ENCODE measurements around the gene GAK. TPM values are rescaled to one million over a fixed set of nuclear protein-coding genes. Genes with fewer than 3 reads are reported as not detected.

The GAK gene
- total and polyA plus RNA-seq, 9 donors: 26.4 to 44.0 (median 33.2) TPM

- H3K36me3 ChIP-seq (ENCODE audit: control insufficient read depth, insufficient read depth, low read length): peaks cover 68% of the 10 kb centered on the region
- DNase-seq: no peak
- no peak overlapping the region for H3K27ac ChIP-seq (ENCODE audit: low read length)
- WGBS (ENCODE audit: insufficient coverage): 91% methylated on average over 29 of the region's 31 CpGs
- H3K4me3 ChIP-seq (ENCODE audit: low read length): no peak overlapping the region
- H3K9me3 ChIP-seq (replicated peaks; ENCODE audit: control insufficient read depth, low read depth, low read length): no peaks in the 10 kb centered on the region
- H3K27me3 ChIP-seq (ENCODE audit: control insufficient read depth, insufficient read depth, low read length): no peaks in the 10 kb centered on the region
- H3K4me1 ChIP-seq (ENCODE audit: control insufficient read depth, insufficient read depth, low read length): peaks cover 23% of the 10 kb centered on the region
Observed at GRCh38 chr4:858831-859451, 73.2 kb downstream of the GAK start.

GRCh38 chr4:858041-858481 is 74.1 kb downstream of the GAK start:
- no peak for DNase-seq
- peaks cover 65% of the 10 kb centered on the region for H3K36me3 ChIP-seq (ENCODE audit: control insufficient read depth, insufficient read depth, low read length)
- no peaks in the 10 kb centered on the region for H3K9me3 ChIP-seq (replicated peaks; ENCODE audit: control insufficient read depth, low read depth, low read length)
- H3K4me1 ChIP-seq (ENCODE audit: control insufficient read depth, insufficient read depth, low read length): peaks cover 25% of the 10 kb centered on the region
- 84% methylated on average over 14 of the region's 17 CpGs for WGBS (ENCODE audit: insufficient coverage)
- no peaks in the 10 kb centered on the region for H3K27me3 ChIP-seq (ENCODE audit: control insufficient read depth, insufficient read depth, low read length)
- no peak overlapping the region for H3K4me3 ChIP-seq (ENCODE audit: low read length)
- H3K27ac ChIP-seq (ENCODE audit: low read length): no peak overlapping the region

- DNase-seq: no peak
- Histone ChIP-seq H3K9me3 (replicated peaks; ENCODE audit: control insufficient read depth, low read depth, low read length) (no peaks in the 10 kb centered on the region), H3K27me3 (ENCODE audit: control insufficient read depth, insufficient read depth, low read length) (no peaks in the 10 kb centered on the region), H3K27ac (ENCODE audit: low read length) (no peak overlapping the region), H3K4me1 (ENCODE audit: control insufficient read depth, insufficient read depth, low read length) (peaks cover 31% of the 10 kb centered on the region), H3K36me3 (ENCODE audit: control insufficient read depth, insufficient read depth, low read length) (peaks cover 66% of the 10 kb centered on the region), H3K4me3 (ENCODE audit: low read length) (no peak overlapping the region)
- WGBS (ENCODE audit: insufficient coverage): 82% methylated on average over 11 of the region's 11 CpGs
Observed at GRCh38 chr4:857461-857860, 74.7 kb downstream of the GAK start.

- H3K4me3 ChIP-seq (ENCODE audit: low read length): no peak overlapping the region
- 72% methylated on average over 3 of the region's 3 CpGs for WGBS (ENCODE audit: insufficient coverage)
- H3K36me3 ChIP-seq (ENCODE audit: control insufficient read depth, insufficient read depth, low read length): peaks cover 67% of the 10 kb centered on the region
- no peak overlapping the region for H3K27ac ChIP-seq (ENCODE audit: low read length)
- DNase-seq: no peak
- no peaks in the 10 kb centered on the region for H3K9me3 ChIP-seq (replicated peaks; ENCODE audit: control insufficient read depth, low read depth, low read length)
- H3K4me1 ChIP-seq (ENCODE audit: control insufficient read depth, insufficient read depth, low read length): peaks cover 31% of the 10 kb centered on the region
- no peaks in the 10 kb centered on the region for H3K27me3 ChIP-seq (ENCODE audit: control insufficient read depth, insufficient read depth, low read length)
Observed at GRCh38 chr4:856225-856901, 75.8 kb downstream of the GAK start.

GRCh38 chr4:855880-856224 is 76.3 kb downstream of the GAK start:
- peaks cover 31% of the 10 kb centered on the region for H3K4me1 ChIP-seq (ENCODE audit: control insufficient read depth, insufficient read depth, low read length)
- peaks cover 67% of the 10 kb centered on the region for H3K36me3 ChIP-seq (ENCODE audit: control insufficient read depth, insufficient read depth, low read length)
- H3K27ac ChIP-seq (ENCODE audit: low read length): no peak overlapping the region
- no peaks in the 10 kb centered on the region for H3K27me3 ChIP-seq (ENCODE audit: control insufficient read depth, insufficient read depth, low read length)
- H3K9me3 ChIP-seq (replicated peaks; ENCODE audit: control insufficient read depth, low read depth, low read length): no peaks in the 10 kb centered on the region
- DNase-seq: no peak
- WGBS (ENCODE audit: insufficient coverage): 0% methylated on average over 1 of the region's 1 CpG
- no peak overlapping the region for H3K4me3 ChIP-seq (ENCODE audit: low read length)

GRCh38 chr4:854356-854755 is 77.8 kb downstream of the GAK start:
- Histone ChIP-seq H3K9me3 (replicated peaks; ENCODE audit: control insufficient read depth, low read depth, low read length) (no peaks in the 10 kb centered on the region), H3K4me1 (ENCODE audit: control insufficient read depth, insufficient read depth, low read length) (peaks cover 30% of the 10 kb centered on the region), H3K27me3 (ENCODE audit: control insufficient read depth, insufficient read depth, low read length) (no peaks in the 10 kb centered on the region), H3K36me3 (ENCODE audit: control insufficient read depth, insufficient read depth, low read length) (peaks cover 67% of the 10 kb centered on the region), H3K4me3 (ENCODE audit: low read length) (no peak overlapping the region), H3K27ac (ENCODE audit: low read length) (no peak overlapping the region)
- WGBS (ENCODE audit: insufficient coverage): 86% methylated on average over 11 of the region's 11 CpGs
- DNase-seq: no peak

GRCh38 chr4:853416-853781 is 78.7 kb downstream of the GAK start:
- 92% methylated on average over 33 of the region's 33 CpGs for WGBS (ENCODE audit: insufficient coverage)
- Histone ChIP-seq H3K9me3 (replicated peaks; ENCODE audit: control insufficient read depth, low read depth, low read length) (no peaks in the 10 kb centered on the region), H3K27ac (ENCODE audit: low read length) (peak overlapping the region; percentile 47), H3K36me3 (ENCODE audit: control insufficient read depth, insufficient read depth, low read length) (peaks cover 60% of the 10 kb centered on the region), H3K4me3 (ENCODE audit: low read length) (no peak overlapping the region), H3K4me1 (ENCODE audit: control insufficient read depth, insufficient read depth, low read length) (peaks cover 26% of the 10 kb centered on the region), H3K27me3 (ENCODE audit: control insufficient read depth, insufficient read depth, low read length) (no peaks in the 10 kb centered on the region)
- DNase-seq: no peak

- WGBS (ENCODE audit: insufficient coverage): 90% methylated on average over 31 of the region's 33 CpGs
- Histone ChIP-seq H3K27me3 (ENCODE audit: control insufficient read depth, insufficient read depth, low read length) (no peaks in the 10 kb centered on the region), H3K4me3 (ENCODE audit: low read length) (no peak overlapping the region), H3K36me3 (ENCODE audit: control insufficient read depth, insufficient read depth, low read length) (peaks cover 53% of the 10 kb centered on the region), H3K4me1 (ENCODE audit: control insufficient read depth, insufficient read depth, low read length) (peaks cover 16% of the 10 kb centered on the region), H3K9me3 (replicated peaks; ENCODE audit: control insufficient read depth, low read depth, low read length) (no peaks in the 10 kb centered on the region), H3K27ac (ENCODE audit: low read length) (no peak overlapping the region)
- no peak for DNase-seq
Observed at GRCh38 chr4:851701-852430, 80.2 kb downstream of the GAK start.

GRCh38 chr4:850323-850945 is 81.7 kb downstream of the GAK start:
- WGBS (ENCODE audit: insufficient coverage): 89% methylated on average over 13 of the region's 18 CpGs
- Histone ChIP-seq H3K4me1 (ENCODE audit: control insufficient read depth, insufficient read depth, low read length) (peaks cover 20% of the 10 kb centered on the region), H3K27ac (ENCODE audit: low read length) (no peak overlapping the region), H3K27me3 (ENCODE audit: control insufficient read depth, insufficient read depth, low read length) (no peaks in the 10 kb centered on the region), H3K36me3 (ENCODE audit: control insufficient read depth, insufficient read depth, low read length) (peaks cover 48% of the 10 kb centered on the region), H3K9me3 (replicated peaks; ENCODE audit: control insufficient read depth, low read depth, low read length) (no peaks in the 10 kb centered on the region), H3K4me3 (ENCODE audit: low read length) (no peak overlapping the region)
- DNase-seq: no peak

Measured in muscle of leg (tissue), 11 donors.